Activated T-helper 1 cell treated with anti-CD3 and anti-CD28 coated beads, Interleukin-2, amount 50 U/mL, for 16 hours (primary cell): ENCODE results near the gene SEPTIN8.

Experiments used
- DNase-seq, 2 donors: peaks; one replicate each; pipeline ENCODE4 v3.0.0-alpha.2; 2020; ENCODE audit warnings: low read depth in 1 of 2, low spot score in 1 of 2

SEPTIN8 gene

GRCh38 chr5:132708645-132709044, 68.4 kb downstream of the SEPTIN8 start:
- DNase-seq: no peak

- no peak for DNase-seq
These were observed 72.2 kb downstream of the SEPTIN8 start for GRCh38 chr5:132704875-132705274.
